ENCODE results near the gene PDGFRB.

The PDGFRB gene

DNA sequence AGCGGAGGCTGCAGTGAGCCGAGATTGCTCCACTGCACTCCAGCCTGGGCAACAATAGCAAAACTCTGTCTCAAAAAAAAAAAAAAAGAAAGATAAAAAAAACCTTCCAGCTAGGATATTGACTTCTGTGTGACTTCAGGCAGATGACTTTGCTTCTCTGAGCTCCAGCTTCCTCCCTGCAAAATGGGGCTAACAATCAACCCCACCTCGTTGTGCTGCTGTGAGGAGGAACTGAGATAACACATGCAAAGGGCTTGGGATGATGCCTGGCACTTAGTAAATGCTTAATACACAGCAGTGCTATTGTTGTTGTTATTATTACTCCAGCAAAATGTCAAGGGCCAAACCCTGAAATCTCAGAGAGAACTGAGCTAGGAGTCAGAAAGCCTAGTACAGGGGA lies 7.4 kb upstream of the PDGFRB start:
- DNase-seq (ENCODE audit: low read depth), result no peak

GRCh38 chr5:150162142-150162513 lies 6.5 kb upstream of the PDGFRB start:
- DNase-seq (ENCODE audit: low read depth), result no peak

- no peak for DNase-seq (ENCODE audit: low read depth)
Measured at GRCh38 chr5:150161242-150162141, 5.8 kb upstream of the PDGFRB start.

DNA sequence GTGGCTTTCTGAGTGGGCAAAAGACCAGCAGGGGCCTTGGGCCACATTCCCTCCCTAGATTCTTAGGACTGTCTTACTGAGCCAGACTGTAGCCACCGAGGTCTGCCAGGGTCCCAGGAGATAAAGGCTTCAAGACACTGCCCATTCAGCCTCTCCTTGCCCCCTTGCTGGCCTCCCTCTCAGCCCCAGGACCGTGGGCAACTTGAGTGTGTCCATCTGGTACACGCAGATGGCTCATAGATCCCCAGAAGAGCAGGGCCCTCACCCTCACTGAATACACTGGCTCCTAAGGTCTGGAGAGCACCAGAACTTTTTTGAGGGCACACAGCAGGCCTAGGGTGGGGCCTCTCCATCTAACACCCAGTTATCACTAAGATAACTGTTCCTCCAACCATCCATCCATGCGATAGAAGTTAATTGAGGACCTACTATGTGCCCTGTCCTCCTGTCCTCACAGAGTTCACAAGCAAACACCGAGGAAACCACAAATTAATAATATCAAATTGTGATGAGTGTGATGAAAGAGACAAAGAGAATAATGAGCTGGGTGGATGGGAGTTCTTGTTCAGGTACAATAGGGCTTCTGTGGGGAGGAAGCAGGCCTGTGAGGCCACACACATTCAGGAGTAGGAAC lies 4.9 kb upstream of the PDGFRB start:
- no peak for DNase-seq (ENCODE audit: low read depth)

DNA sequence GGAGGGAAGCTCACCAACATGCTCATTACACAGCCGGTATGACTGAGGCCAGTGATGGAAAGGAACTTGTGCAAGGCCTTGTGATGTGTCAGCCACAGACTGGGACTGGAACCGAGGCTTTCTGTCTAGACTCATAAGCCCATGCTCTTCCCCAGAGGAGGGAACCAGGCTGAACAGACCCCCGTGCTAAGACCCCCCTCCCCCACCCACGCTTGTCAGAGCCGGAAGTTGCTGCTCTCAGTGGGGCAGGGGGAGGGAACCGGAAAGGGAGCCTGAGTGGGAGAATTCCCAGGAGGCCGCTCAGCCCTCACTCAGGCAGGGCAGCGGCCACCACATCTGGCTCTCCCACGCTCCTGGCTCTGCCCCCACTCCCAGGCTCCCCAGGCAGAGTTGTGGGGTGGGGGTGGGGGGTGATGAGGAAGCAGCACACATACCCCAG lies 4.1 kb upstream of the PDGFRB start:
- no peak for DNase-seq (ENCODE audit: low read depth)

DNA sequence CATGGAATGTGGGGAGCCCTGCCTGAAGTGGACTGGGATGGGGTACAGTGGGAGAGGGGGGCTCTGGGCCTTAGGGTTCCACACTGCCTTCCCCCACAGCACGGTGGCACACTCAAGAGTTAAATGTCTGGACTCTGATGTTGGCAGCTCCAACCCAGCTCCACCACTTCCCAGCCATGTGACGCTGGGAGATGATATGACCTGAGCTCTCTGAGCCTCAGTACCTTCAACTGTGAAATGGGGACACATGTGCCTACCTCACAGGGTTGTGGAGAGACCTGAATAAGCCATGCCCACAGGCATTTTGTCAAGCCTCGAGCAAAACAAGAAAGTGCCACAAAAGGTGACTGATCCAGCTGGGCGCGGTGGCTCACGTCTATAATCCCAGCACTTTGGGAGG lies 3.4 kb upstream of the PDGFRB start:
- no peak for DNase-seq (ENCODE audit: low read depth)

GRCh38 chr5:150158170-150158949 lies 2.7 kb upstream of the PDGFRB start:
- DNase-seq (ENCODE audit: low read depth), result no peak

DNA sequence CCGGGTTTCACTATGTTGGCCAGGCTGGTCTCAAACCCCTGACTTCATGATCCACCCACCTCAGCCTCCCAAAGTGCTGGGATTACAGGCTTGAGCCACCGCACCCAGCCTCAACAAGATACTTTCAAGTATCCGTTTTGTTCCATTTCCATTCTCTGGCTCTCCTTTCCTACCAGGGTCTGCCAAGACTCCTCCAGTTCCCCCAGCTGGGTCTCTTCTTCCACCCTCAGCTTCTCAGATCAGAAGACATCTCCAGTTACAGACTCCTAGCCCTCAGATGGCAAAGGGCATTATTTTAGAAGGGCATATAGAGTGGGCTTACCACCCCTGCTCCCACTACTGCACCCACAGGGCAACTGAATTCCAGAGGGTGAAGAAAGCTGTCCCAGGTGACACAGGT lies 1.5 kb upstream of the PDGFRB start:
- DNase-seq (ENCODE audit: low read depth), result no peak

GRCh38 chr5:150156540-150156939 lies 895 bp upstream of the PDGFRB start:
- no peak for DNase-seq (ENCODE audit: low read depth)

DNA sequence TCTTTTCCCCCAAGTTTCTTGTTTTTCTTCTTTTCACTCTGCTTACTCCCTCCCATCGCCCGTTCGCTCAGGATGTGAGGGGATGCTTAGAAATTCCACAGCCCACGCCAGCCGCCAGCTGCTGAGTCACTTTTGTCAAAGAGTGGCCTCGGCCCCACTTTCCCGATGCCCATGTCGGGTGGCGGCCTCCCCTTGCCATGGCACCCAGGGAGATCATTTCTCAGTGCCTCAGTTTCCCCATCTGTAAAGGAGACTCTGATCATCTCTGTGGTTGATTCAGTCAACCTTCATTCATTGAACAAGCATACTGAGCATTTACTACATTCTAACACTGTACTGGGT lies 353 bp upstream of the PDGFRB start:
- no peak for DNase-seq (ENCODE audit: low read depth)

DNA sequence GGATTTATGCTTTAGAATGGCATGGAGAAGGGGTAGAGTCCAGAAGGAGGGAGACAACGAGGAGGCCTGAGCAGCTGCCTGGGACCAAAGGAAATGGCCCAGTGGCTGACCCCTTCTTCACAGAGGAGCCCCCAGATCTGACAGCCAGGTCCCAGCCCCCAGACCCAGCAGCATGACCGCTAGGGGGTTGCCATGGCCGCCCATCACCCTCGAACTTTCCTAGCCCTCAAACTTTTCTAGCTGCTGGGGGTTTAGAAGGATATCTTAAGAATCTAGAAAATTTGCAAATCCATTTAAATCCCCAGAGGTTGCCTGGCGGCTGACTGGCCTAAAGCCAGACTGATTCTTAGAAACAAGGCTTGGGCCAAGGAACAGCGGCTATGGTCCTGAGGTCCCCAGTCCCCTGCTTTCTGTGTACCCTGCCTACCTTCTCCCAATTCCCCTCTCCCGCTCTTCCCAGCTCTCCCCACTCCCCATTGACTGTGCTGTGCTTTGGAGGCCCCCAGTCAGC lies 972 bp downstream of the PDGFRB start:
- no peak for DNase-seq (ENCODE audit: low read depth)

DNA sequence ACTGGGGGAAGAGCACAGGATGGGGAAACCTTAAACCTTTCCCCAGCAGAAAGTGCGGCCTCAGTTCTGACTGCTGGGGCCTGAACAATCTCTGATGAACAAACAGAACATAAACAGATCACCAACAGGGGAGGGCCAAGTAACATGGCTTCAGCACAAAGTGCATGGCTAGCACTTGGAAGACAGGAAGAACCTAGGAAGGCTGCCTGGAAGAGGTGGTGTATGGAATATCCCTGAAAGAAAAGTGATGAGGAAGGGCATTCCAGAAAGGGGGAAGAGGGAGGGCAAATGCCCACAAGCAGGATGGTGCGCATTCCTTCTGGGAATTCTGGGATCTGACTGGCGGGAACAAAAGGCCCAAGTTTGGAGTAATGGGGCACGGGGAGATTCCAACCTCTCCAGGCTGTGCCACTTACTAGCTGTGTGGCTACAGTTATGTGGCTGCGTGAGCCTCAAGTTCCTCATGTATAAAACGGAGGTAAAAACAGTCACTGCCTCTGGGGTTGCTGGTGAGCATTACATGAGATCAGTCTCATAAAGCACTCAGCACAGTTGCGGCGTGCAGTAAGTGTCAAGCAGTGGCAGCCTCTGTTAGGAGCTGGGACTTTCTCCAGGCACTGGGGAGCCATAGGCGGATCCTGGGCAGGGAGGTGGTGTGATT lies 1.6 kb downstream of the PDGFRB start:
- DNase-seq (ENCODE audit: low read depth), result no peak

DNA sequence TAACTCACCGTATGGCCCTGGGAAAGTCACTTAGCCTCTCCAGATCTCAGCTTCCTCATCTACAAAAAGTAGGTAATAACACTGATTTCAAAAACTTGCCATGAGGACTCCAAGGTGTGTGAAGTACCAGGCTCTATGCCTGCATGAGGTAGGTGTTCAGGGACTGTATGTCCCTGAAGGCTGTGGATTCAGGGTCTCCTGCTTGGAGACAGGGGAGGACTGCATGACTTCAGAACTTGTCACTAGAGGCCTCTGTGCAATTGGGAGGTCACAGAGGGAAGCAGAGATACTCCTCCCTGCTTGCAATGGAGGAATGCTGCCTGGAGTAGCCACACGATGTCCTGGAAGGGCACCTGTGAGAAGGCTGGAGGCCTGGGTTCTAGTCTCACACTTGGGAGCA lies 2.2 kb downstream of the PDGFRB start:
- no peak for DNase-seq (ENCODE audit: low read depth)

DNA sequence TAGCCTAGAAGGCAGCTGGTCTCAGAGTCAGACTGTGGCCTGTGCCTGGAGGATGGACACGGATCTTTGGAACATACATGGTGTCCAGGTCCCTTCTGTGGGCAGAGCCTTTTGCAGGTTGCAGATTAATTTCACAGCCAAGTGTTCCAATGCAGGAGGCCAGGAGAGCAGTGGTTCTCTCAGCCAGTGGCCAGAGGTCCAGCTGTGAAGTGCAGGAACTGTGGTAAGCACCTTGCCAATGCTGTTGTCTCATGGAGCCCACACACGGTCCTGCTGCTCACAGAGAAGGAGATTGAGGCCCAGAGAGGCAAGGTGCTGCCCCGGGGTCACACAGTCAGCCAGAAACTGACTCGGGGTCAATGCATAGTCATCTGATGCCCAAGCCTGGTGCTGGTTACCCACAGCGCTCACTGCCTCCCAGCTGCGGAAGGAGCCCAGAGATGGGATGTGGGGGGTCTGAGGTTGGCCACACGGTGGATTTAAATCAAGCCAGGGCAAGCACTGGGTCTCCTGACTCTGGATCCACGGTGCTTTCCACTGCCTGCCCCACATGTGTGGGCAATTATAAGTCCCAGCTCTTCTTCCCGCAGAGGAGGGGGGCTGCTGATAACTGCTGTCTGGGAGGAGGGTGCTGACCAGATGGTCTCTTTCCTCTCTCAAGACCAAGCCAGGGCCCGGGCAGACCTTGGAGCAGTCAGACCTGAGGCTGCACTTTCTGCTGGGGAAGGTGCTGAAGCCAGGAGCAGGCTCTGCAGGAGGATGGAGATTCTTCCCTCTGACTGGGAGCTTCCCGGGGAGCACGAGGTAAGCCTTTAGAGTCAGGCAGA lies 2.8 kb downstream of the PDGFRB start:
- DNase-seq (ENCODE audit: low read depth), result no peak

GRCh38 chr5:150149618-150150017 lies 6.0 kb downstream of the PDGFRB start:
- no peak for DNase-seq (ENCODE audit: low read depth)

GRCh38 chr5:150148117-150148927 lies 7.3 kb downstream of the PDGFRB start:
- no peak for DNase-seq (ENCODE audit: low read depth)

- no peak for DNase-seq (ENCODE audit: low read depth)
Measured at GRCh38 chr5:150147670-150148069, 8.0 kb downstream of the PDGFRB start.

DNA sequence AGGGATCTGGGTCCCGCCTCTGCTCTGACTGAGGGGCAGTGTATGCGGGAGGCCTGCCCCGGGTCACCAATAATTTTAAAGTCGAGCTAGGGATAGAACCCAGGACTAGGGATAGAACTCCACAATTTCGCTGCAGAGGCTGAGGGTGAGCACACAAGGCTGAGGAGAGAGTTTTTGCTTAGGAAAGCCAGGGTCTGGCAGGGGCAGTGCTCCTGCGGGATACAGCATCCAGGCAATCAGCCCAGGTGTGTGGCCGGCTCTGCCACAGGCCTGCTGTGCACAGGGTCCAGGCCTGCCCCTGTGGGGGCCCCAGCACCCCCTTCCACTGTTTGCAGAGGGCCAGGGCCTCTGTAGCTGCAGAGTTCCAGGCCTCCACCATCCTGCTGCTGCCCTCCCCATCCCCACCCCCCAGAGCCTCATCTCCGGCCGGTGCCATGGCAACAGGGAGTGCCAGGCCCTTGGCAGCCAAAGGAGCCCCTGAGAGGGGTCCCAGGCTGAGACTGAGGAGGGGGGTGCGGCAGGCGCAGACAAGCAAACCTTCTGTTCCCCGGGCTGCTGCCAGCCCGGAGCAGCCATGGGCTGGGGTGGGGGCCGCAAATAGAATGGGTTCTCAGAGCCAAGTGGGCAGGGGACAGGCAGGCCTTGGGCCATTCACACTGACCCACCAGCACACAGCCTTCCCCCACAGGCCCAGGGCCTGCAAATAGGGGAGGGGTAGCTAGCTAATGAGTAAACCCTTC lies 8.6 kb downstream of the PDGFRB start:
- no peak for DNase-seq (ENCODE audit: low read depth)

- no peak for DNase-seq (ENCODE audit: low read depth)
Measured at GRCh38 chr5:150146235-150146634, 9.4 kb downstream of the PDGFRB start.

DNA sequence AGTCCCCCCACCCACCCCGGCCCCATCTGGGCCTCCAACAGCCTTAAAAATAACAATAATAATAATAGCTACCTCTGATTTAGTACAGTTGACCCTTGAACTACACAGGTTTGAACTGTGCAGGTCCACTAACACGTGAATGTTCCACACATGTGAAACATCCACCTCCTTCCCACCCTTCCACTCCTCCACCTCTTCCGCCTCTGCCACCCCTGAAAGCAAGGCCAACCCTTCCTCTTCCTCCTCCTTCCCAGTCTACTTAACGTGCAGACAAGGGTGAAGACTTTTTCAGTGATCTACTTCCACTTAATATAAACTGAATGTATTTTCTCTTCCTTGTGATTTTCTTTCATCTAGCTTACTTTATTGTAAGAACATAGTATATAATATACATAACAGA lies 10.8 kb downstream of the PDGFRB start:
- DNase-seq (ENCODE audit: low read depth), result no peak
